EH (cell line): Measurements from ENCODE around the gene KCNC3.

ENCODE experiments used
- DNase-seq: peaks from one replicate; pipeline ENCODE4 v3.0.0-alpha.2; 2015; ENCODE audit warnings: low read depth

KCNC3 gene

GRCh38 chr19:50275577-50276368 lies 53.4 kb downstream of the KCNC3 start:
- DNase-seq = no peak

GRCh38 chr19:50273821-50274220 lies 55.4 kb downstream of the KCNC3 start:
- DNase-seq = no peak

GRCh38 chr19:50272263-50272897 lies 56.8 kb downstream of the KCNC3 start:
- DNase-seq = no peak

GRCh38 chr19:50269653-50270052 lies 59.5 kb downstream of the KCNC3 start:
- DNase-seq = no peak

- no peak for DNase-seq
Measured at GRCh38 chr19:50268501-50268900, 60.7 kb downstream of the KCNC3 start.

GRCh38 chr19:50268041-50268440 lies 61.1 kb downstream of the KCNC3 start:
- no peak for DNase-seq

GRCh38 chr19:50266896-50267295 lies 62.3 kb downstream of the KCNC3 start:
- DNase-seq = no peak

- DNase-seq = no peak
Measured at GRCh38 chr19:50266041-50266440, 63.1 kb downstream of the KCNC3 start.

- no peak for DNase-seq
Measured at GRCh38 chr19:50264483-50265186, 64.5 kb downstream of the KCNC3 start.

GRCh38 chr19:50263176-50263575 lies 66.0 kb downstream of the KCNC3 start:
- DNase-seq = no peak
